HepG2 (cell line): ENCODE results near the gene RGN. TPM values are rescaled to one million over a fixed set of nuclear protein-coding genes. Genes with fewer than 3 reads are reported as not detected.

Experiments used
- ATF4 ChIP-seq, 2 experiments: fragments of 450-650 bp in 1 of 2; sonication (generic) in 1 of 2; formaldehyde crosslinking; IDR thresholded peaks; 2 replicates each; pipeline versions ENCODE4 v1.5.0 to v1.8.0; 2020 to 2022; ENCODE audit warnings: mild to moderate bottlenecking in 1 of 2, missing genetic modification reagents in 1 of 2
- CAMTA2 ChIP-seq: sonication (generic); formaldehyde crosslinking; IDR thresholded peaks from 2 replicates; pipeline ENCODE4 v1.4.0; 2020; ENCODE audit warnings: mild to moderate bottlenecking, missing genetic modification reagents, borderline replicate concordance
- GATAD1 ChIP-seq: IDR thresholded peaks from 2 replicates; pipeline ENCODE4 v1.6.1; 2016; ENCODE audit warnings: missing genetic modification reagents, missing compliant biosample characterization
- HINFP ChIP-seq: sonication (generic); formaldehyde crosslinking; IDR thresholded peaks from 2 replicates; pipeline ENCODE4 v1.4.0; 2020; ENCODE audit warnings: low read depth, mild to moderate bottlenecking, missing genetic modification reagents
- KLF11 ChIP-seq: IDR thresholded peaks from 2 replicates; pipeline ENCODE4 v1.6.1; 2016; ENCODE audit warnings: missing compliant biosample characterization
- MAX ChIP-seq: IDR thresholded peaks from 2 replicates; pipeline ENCODE4 v1.6.1; 2012; ENCODE audit warnings: inconsistent platforms
- MZF1 ChIP-seq: sonication (generic); formaldehyde crosslinking; IDR thresholded peaks from 2 replicates; pipeline ENCODE4 v1.8.1; 2023; ENCODE audit warnings: mild to moderate bottlenecking, missing genetic modification reagents, borderline replicate concordance
- NPAS2 ChIP-seq: sonication (generic); formaldehyde crosslinking; IDR thresholded peaks from 2 replicates; pipeline ENCODE4 v1.8.0; 2022; ENCODE audit warnings: mild to moderate bottlenecking, missing genetic modification reagents, borderline replicate concordance
- ZHX1 ChIP-seq: sonication (generic); formaldehyde crosslinking; IDR thresholded peaks from 2 replicates; pipeline ENCODE4 v1.8.1; 2022; ENCODE audit warnings: low read depth, mild to moderate bottlenecking, missing genetic modification reagents
- ZIK1 ChIP-seq: sonication (generic); formaldehyde crosslinking; IDR thresholded peaks from 2 replicates; pipeline ENCODE4 v1.5.0; 2020; ENCODE audit warnings: mild to moderate bottlenecking, low read depth, missing genetic modification reagents, borderline replicate concordance
- ZNF121 ChIP-seq: sonication (generic); formaldehyde crosslinking; IDR thresholded peaks from 2 replicates; pipeline ENCODE4 v1.5.0; 2020; ENCODE audit warnings: mild to moderate bottlenecking, missing genetic modification reagents
- ZNF160 ChIP-seq: sonication (generic); formaldehyde crosslinking; IDR thresholded peaks from 2 replicates; pipeline ENCODE4 v1.8.0; 2022; ENCODE audit warnings: mild to moderate bottlenecking, inconsistent platforms, missing genetic modification reagents
- ZNF234 ChIP-seq: sonication (generic); formaldehyde crosslinking; conservative IDR thresholded peaks from 2 replicates; pipeline ENCODE4 v1.5.1; 2020; ENCODE audit warnings: mild to moderate bottlenecking, missing genetic modification reagents
- ZNF274 ChIP-seq: sonication (generic); formaldehyde crosslinking; IDR thresholded peaks from 2 replicates; pipeline ENCODE4 v1.5.1; 2020; ENCODE audit warnings: mild to moderate bottlenecking, missing genetic modification reagents
- ZNF329 ChIP-seq: sonication (generic); formaldehyde crosslinking; IDR thresholded peaks from 2 replicates; pipeline ENCODE4 v1.9.0; 2021; ENCODE audit warnings: low read depth, mild to moderate bottlenecking, missing genetic modification reagents
- ZNF530 ChIP-seq: sonication (generic); formaldehyde crosslinking; IDR thresholded peaks from 2 replicates; pipeline ENCODE4 v1.5.0; 2020; ENCODE audit warnings: low read depth, mild to moderate bottlenecking, missing genetic modification reagents
- ZNF775 ChIP-seq: sonication (generic); formaldehyde crosslinking; IDR thresholded peaks from 2 replicates; pipeline ENCODE4 v1.4.0; 2020; ENCODE audit warnings: missing genetic modification reagents, mild to moderate bottlenecking, moderate library complexity, borderline replicate concordance
- ZNF777 ChIP-seq: sonication (generic); formaldehyde crosslinking; IDR thresholded peaks from 2 replicates; pipeline ENCODE4 v1.4.0; 2020; ENCODE audit warnings: missing genetic modification reagents
- ZNF781 ChIP-seq: sonication (generic); formaldehyde crosslinking; IDR thresholded peaks from 2 replicates; pipeline ENCODE4 v1.5.1; 2020; ENCODE audit warnings: borderline replicate concordance, mild to moderate bottlenecking, missing genetic modification reagents; ENCODE audit errors: not compliant biosample characterization
- polyA plus RNA-seq, 8 experiments: library from polyadenylated mRNA; depleted of rRNA in 3 of 8; stranded (reverse) in 7 of 8; unstranded in 1 of 8; fragments of >200 nt; fragmentation: Illumina TruSeq in 4 of 8; extraction: Trizol in 4 of 8; gene quantifications; 2 replicates each; pipeline versions ENCODE4 v1.2.1 to v1.2.3, GENCODE V29; 2011 to 2016; ENCODE audit warnings: low read depth in 4 of 8, missing spikeins in 1 of 8, mixed read lengths in 1 of 8; ENCODE audit not compliant: insufficient read depth in 1 of 8
- total RNA-seq, 5 experiments: library from RNA; depleted of rRNA; stranded (reverse); fragments of >200 nt; fragmentation: Illumina TruSeq; extraction: Trizol; gene quantifications; 2 replicates each; pipeline ENCODE4 v1.2.3, GENCODE V29; 2016; ENCODE audit warnings: low read depth in 1 of 5

Gene RGN
- total and polyA plus RNA-seq, 2 of the 13 experiments (the other 11 are each of a cell fraction or from before 2014, with no cell fraction given), result 19.6 to 74.4 TPM

- TF ChIP-seq ATF4 (CRISPR knock-in tag; IDR thresholded peaks at IDR 0.05) (peak in 1 of 2 experiments; percentile 81; a peak in 2 of 4 replicates), ZNF775 (CRISPR knock-in tag) (no peak), GATAD1 (no peak), ZNF121 (CRISPR knock-in tag) (no peak), ZNF777 (CRISPR knock-in tag) (no peak), ZNF160 (CRISPR knock-in tag) (no peak), ZNF274 (CRISPR knock-in tag) (no peak), ZNF530 (CRISPR knock-in tag) (no peak), MAX (peak; percentile 50; the same call in 1 of the 2 replicates), MZF1 (no peak), CAMTA2 (CRISPR knock-in tag) (no peak), ZNF234 (no peak), NPAS2 (no peak), ZNF781 (CRISPR knock-in tag) (no peak), KLF11 (CRISPR knock-in tag) (no peak), HINFP (no peak), ZNF329 (CRISPR knock-in tag) (no peak), ZIK1 (CRISPR knock-in tag) (no peak), ZHX1 (CRISPR knock-in tag) (no peak)
Measured at GRCh38 chrX:47080215-47080914, 2.1 kb downstream of the RGN start (continued).
